NCI-H82 (cell line): ENCODE results near the gene TCF15.
"Not testable (repeated sequence)": the region's sequence is repeated elsewhere in the genome, so short reads cannot be mapped to it uniquely, and the experiment has no call there.

Experiments
- DNase-seq: peaks from one replicate; lab custom pipeline; 2025; lab: John Stamatoyannopoulos, UW

The TCF15 gene

DNA sequence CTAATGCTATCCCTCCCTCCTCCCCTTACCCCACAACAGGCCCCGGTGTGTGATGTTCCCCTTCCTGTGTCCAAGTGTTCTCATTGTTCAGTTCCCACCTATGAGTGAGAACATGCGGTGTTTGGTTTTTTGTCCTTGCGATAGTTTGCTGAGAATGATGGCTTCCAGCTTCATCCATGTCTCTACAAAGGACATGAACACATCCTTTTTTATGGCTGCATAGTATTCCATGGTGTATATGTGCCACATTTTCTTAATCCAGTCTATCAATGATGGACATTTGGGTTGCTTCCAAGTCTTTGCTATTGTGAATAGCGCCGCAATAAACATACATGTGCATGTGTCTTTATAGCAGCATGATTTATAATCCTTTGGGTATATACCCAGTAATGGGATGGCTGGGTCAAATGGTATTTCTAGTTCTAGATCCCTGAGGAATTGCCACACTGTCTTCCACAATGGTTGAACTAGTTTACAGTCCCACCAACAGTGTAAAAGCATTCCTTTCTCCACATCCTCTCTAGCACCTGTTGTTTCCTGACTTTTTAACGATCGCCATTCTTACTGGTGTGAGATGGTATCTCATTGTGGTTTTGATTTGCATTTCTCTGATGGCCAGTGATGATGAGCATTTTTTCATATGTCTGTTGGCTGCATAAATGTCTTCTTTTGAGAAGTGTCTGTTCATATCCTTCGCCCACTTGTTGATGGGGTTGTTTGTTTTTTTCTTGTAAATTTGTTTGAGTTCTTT, 31.0 kb downstream of the TCF15 start:
- not testable (repeated sequence) for DNase-seq

GRCh38 chr20:577167-577791, 32.8 kb downstream of the TCF15 start:
- DNase-seq, result peak; percentile 99

- DNase-seq, result peak; percentile 33
These were observed 34.0 kb downstream of the TCF15 start for GRCh38 chr20:576156-576555.

GRCh38 chr20:575230-575629, 34.9 kb downstream of the TCF15 start:
- DNase-seq, result no peak

DNA sequence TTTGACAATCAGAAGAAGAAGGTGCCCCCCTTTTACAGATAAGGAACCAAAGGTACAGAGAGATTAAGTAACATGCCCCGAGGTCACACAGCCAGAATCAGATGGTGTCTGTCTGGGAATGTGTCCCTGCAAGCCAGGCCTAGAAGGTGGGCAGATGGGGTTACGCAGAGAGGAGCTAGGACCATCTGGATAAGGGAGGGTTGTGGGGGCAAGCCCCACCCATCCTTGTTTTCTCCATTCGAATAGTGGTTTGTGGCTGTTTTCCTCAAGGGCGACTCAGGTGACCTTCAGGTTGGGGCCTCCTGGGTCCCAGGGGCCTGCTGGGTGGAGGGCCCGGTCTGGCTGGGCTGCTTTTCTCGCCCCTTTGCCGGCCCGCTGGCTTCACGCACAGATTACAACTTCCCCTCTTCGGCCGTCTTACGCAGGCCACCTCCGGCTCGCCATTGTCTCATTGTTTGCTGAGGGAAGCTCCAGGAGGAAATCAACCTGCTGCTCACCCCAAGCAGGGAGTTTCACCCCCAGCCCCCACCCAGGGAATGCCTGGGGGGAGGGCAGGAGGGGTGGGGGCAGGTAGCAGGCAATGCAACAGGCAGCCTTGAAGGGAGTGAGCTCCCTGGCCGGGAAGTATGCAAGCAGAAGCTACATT, 35.7 kb downstream of the TCF15 start:
- peak; percentile 91 for DNase-seq

GRCh38 chr20:573414-574296, 36.5 kb downstream of the TCF15 start:
- DNase-seq, result no peak

DNA sequence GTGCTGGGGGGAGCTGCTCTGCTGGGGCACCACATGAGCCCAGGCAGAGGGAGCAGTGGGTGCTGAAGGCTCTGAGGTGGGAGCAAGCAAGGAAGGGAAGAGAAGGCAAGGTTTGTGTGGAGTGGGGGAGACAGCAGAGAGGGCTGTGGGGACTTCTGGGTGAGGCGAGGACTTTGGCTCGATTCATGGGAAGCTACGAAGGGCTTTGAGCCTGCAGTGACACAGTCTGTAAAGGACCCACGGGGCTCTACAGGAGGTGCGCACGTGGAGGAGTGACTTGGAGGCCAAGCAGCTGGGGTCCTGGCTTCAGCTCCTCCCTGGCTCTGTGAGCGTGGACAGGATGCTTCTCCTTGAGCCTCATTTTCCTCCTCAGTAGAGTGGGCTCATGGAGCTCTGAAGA, 37.4 kb downstream of the TCF15 start:
- no peak for DNase-seq

DNA sequence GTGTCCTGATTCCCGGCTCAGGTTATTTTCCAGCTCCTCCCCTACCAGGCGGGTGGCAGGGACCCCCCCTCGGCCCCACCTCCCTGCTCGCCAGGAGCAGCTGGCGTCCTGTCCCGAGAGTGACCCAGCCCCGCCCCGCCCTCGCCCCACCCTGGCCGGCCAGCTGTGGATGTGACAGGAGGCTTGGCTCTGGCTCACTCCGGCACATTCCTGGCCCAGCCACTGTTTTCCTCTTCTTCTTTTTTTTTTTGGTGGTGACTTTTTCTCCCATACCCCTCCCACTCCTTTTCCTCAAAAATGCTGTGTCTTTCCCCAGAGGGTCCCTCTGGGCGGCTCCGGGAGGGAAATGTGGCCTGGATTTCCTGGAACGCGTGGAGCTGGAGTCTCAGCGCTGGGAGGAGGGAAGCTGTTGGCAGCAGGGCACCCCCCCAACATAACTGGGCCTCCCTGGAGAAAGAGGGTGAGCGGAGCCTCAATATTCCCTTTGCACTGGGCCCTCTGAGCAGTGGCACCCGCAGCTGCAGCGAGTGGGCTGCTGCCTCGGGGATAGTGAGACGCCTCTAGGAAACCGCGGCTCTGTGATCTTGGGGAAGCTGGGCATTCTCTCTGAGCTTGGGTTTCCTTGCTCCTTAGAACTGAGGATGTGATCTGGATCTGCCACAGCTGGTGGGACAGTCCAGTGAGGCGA, 38.2 kb downstream of the TCF15 start:
- peak; percentile 87 for DNase-seq

DNA sequence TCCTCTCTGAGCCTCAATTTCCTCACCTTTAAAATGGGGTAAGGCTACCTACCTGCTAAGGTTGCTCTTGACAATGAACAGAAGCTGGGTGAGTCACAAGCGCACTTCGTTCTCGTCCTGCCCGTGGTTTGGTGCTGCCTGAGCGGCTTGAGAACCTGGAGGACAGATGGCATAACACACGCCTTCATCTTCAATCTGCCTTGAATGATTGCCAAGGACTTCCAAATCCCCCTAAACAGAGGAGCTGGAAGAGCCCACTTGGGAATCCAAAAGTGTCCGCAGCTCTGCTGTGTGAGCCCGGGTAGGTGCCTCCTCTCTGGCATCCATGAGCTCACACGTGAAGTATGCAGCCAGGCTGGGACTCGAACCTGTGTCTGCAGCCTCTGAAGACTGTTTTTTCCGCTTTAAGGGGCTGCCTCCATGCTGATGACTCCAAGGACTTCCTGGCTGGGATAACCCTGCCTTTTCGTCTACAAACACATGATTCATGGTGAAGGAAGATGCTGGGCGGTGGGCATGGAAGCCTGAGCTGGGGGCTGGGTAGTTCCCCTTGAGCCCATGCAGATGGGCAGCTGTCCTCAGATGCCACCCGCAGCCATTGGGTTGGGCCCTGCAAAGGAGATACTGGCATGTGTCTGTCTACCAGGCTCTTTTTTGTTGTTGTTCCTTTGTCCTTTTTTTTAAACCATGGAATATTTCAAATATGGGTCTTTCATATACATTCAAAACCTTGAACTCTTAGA, 41.3 kb downstream of the TCF15 start:
- DNase-seq, result peak; percentile 95

GRCh38 chr20:568097-568652, 41.9 kb downstream of the TCF15 start:
- DNase-seq, result peak; percentile 88

DNA sequence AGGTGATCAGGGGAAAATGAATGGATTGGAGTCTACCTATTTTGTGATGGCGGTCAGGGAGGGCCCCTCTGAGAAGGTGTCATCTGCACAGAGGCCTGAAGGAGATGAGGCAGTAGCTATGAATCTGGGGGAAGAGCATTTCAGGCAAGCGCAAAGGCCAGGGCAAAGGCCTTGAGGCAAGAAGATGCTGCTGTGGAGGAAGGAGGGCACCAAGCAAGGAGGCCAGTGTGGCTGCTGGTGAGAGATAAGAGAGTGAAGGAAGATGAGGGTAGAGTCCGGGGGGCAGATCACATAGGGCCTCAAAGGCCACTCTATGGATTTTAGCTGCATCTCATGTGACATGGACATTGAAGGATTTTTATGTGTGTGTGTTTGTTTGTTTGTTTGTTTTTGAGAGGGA, 45.9 kb downstream of the TCF15 start:
- no peak for DNase-seq

DNA sequence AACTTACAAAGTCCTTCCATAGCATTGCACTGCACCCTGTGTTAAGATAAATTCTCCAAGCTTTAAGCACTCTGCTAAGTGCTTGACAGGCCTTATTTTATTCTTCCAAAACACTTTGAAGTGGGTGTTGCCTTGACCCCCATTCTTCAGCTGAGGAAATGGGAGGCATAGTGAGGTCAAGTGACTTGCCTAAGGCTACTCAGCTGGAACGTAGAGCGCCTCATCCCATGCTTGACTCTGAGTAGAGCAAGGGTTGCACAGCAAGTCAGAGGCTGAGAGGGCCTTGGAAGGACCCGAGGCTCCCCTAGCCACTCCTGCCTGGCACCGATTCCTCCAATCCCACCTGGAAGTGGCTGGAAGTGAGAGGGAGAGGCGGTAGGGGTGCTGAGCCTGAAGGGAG, 46.9 kb downstream of the TCF15 start:
- DNase-seq, result no peak

DNA sequence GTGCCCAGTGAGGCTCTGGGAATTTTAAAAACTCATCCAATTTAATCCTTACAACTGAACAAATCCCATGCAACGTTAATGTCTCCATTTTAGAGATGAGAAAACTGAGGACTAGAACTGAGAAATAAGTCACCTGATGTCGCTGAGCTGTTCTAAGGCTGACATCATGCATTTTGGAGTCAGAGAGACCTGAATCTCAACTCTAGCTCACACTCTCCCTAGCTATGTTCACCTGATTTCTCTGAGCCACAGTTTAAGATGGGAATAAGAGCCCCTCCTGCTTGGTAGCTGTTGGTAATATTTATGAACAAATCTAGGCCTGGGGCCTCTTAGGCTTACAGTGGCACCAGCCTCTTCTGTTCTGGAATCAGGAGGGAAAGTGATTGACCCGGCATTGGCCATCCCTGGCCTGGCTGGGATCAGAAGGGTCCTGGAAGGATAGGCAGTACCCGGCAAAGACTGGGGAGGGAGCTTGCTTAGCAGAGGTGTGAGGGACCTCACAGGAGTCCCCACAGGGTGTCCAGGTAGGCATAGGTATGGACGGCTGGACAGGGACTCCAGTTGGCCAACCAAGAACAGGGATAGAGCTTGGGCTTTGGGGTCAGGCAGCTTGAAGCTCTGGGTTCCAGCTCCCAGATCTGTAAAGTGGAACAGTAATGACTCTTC, 47.7 kb downstream of the TCF15 start:
- no peak for DNase-seq

DNA sequence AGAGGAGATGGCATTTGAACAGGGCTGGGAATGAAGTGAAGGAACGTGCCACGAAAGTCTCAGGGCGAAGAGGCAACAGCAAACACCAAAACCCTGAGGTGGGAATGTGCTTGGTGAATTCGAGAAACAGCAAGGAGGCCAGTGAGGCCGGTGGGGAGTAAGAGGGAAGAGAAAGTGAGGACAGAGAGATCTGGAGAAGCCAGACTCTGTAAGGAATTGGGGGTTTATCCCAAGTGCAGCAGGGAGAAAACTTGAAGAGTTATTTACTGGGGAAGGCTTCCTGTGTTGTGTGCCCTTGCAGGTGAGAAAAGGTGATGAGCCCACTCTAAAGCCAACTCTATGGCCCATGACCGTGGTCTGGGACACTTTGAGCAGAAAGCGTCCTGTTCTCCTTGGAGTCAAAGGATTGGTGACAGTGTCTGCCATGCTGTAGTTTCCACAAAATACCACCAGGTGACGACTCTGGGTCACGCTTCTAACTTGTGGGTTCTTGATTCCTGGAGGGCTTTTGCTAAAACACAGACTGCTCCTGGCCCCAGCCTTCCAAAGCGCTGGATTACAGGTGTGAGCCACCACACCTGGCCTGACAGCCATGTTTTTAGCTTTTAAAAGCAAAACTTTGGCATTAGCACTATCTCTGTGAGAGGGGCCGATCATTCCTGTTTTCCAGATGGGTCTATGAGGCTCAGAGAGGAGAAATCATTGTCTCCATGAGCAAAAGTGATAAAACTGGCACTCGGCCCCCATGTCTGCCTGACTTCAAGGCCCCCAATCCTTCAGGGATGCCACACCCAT, 48.5 kb downstream of the TCF15 start:
- peak; percentile 88 for DNase-seq

DNA sequence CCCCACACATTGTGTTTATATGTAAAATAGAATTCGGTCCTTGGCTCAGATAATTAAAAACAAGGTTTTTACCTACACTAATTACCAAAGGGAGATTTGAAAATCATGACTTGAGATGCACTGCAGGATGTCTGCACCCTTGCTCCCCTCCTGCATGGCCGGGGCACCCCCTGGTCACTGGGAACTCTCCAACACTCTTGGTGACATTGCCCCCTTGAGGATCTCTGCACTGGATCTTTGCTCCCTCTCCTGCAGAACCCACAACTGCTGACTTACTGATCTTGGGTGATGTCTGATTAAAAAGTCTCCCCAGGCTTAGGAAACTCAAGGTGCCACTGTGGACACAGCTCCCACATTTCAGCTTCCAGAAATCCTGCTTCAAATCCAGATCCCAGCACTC, 49.4 kb downstream of the TCF15 start:
- peak; percentile 21 for DNase-seq

DNA sequence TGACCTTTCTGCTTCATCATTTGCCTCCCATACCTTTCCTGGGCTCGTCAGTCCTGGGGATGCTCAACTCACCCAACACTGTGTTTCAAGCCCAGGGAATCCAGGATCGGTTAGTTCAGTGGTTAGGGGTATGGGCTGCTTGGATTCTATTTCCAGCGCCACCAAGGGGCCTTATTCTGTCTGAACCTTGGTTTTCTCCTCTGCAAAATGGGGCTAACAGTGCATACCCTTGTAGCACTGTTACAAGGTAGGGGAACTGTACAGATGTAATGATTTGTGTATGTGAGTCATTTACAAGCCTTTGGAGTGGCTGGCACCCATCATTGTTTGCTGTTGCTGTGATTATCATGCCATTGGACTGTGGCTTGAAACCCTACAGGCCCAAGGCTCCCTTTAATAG, 52.0 kb downstream of the TCF15 start:
- no peak for DNase-seq

DNA sequence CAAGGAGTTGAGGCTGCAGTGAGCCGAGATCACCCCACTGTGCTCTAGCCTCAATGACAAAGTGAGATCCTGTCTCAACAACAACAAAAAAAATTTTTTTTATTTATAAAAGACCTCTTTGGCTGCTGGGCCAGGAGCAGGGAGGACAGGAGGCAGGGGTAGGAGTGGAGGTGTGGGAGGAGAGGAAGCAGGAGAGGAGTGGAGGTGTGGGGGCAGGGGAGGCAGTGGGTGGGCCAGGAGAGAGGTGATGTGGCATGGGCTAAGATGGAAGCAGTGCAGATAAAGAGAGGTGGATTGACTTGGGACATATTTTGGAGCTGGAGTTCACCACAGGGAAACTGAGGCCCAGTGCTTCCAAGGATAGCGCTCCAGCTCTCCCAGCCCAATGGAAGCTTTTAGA, 53.1 kb downstream of the TCF15 start:
- DNase-seq, result no peak

DNA sequence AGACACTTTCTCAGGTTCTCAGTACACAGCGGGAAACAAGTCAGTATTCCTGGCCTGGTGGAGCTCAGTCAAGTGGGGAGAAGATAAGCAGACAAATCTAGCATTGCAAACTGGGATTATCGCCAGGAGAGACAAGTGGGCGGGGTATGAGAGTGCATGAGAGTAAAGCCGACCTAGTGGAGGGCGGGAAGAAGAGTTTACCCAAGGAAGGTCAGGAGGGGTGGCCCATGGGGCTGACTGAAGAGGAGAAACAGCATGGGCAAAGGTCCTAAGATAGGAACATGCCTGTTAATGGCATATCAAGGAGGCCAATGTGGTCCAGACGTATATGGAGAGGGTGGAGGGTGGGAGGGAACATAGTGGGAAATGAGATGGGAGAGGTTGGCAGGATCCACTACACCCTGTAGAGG, 54.1 kb downstream of the TCF15 start:
- peak; percentile 90 for DNase-seq
